ENCODE data around the gene MMP23B. TPM values are rescaled to one million over a fixed set of nuclear protein-coding genes. Genes with fewer than 3 reads are reported as not detected.

MMP23B gene
- total RNA-seq, 1 donor from 2014 or later: 0.82 TPM

Other genes starting within 250 kb of the MMP23B start
- 111 TPM in 2 replicates for gene CCNL2, start 232.8 kb upstream of the MMP23B start, total RNA-seq
- 123 and 133 TPM in 2 replicates for gene MRPL20, start 224.9 kb upstream of the MMP23B start, total RNA-seq
- not detected in 2 replicates for gene ANKRD65, start 210.9 kb upstream of the MMP23B start, total RNA-seq
- 0.27 and 0.68 TPM in 2 replicates for gene VWA1, start 196.5 kb upstream of the MMP23B start, total RNA-seq
- 0.16 and 0.93 TPM in 2 replicates for gene ATAD3C, start 182.5 kb upstream of the MMP23B start, total RNA-seq
- gene ATAD3B, start 160.4 kb upstream of the MMP23B start, total RNA-seq: 49.2 and 51.4 TPM in 2 replicates
- 51.9 and 52.4 TPM in 2 replicates for gene ATAD3A, start 120.0 kb upstream of the MMP23B start, total RNA-seq
- gene TMEM240, start 91.5 kb upstream of the MMP23B start, total RNA-seq: 1.0 and 1.1 TPM in 2 replicates
- gene SSU72, start 57.3 kb upstream of the MMP23B start, total RNA-seq: 137 TPM in 2 replicates
- gene FNDC10, start 32.0 kb upstream of the MMP23B start, total RNA-seq: 8.8 and 9.0 TPM in 2 replicates
- 27.8 and 31.4 TPM in 2 replicates for gene MIB2, start 16.7 kb upstream of the MMP23B start, total RNA-seq
- gene CDK11B, start 26.8 kb downstream of the MMP23B start, total RNA-seq: 34.9 and 35.6 TPM in 2 replicates
- gene SLC35E2B, start 60.6 kb downstream of the MMP23B start, total RNA-seq: 53.6 and 54.4 TPM in 2 replicates
- 85.3 and 88.8 TPM in 2 replicates for gene CDK11A, start 92.2 kb downstream of the MMP23B start, total RNA-seq
- gene NADK, start 146.3 kb downstream of the MMP23B start, total RNA-seq: 83.1 and 84.6 TPM in 2 replicates

All from T-helper 2 cell treated with Interferon-gamma antibody and Interleukin-4, amounts not matched to agents 100 ng/mL and 5 ng/mL, for 36 hours (primary cell).